GM12872 (cell line): ENCODE data around the gene OPRL1.

ENCODE experiments used
- TF ChIP-seq, protein P1 (sequence below): IDR thresholded peaks from 3 replicates; pipeline ENCODE4 v1.5.1; 2011; ENCODE audit warnings: low read depth, mild to moderate bottlenecking, low read length, moderate library complexity; ENCODE audit not compliant: insufficient read depth

OPRL1 gene

DNA sequence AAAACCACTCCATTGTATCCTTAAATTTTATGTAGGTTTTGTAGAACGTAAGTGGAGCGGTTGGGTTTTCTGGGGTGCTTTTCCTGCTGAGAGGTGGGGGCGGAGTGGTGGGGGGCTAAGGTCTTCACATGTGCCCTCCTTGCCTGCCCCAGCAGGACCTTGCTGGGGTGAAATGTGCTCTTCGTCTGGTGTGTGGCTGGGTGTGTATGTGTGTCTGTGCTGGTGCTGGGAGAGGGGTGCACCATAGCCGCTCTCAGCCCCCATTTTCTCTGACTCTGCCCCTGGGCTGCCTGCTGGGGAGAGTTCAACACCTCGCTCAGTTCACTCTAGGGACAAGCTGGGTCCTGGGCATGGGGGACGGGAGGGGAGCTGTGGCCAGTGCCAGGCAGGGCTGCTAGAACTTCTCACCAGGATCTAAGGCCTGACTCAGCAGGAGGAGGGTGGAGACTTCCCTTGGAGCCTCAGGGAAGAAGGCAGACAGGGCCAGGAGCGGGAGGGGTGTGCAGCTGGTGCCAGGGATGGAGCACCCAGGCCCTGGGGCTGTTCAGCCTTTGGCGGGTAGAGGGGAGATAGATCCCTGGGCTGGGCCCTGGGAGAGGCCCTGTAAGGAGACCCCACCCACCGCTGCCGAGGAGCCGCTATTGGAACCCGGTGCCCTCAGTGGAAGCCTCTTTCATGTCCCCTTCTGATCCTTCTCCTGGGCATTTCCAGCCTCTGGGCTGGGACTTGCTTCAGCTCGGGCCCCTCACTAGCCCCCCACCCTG, 35.2 kb upstream of the OPRL1 start:
- TF ChIP-seq, protein P1, sequence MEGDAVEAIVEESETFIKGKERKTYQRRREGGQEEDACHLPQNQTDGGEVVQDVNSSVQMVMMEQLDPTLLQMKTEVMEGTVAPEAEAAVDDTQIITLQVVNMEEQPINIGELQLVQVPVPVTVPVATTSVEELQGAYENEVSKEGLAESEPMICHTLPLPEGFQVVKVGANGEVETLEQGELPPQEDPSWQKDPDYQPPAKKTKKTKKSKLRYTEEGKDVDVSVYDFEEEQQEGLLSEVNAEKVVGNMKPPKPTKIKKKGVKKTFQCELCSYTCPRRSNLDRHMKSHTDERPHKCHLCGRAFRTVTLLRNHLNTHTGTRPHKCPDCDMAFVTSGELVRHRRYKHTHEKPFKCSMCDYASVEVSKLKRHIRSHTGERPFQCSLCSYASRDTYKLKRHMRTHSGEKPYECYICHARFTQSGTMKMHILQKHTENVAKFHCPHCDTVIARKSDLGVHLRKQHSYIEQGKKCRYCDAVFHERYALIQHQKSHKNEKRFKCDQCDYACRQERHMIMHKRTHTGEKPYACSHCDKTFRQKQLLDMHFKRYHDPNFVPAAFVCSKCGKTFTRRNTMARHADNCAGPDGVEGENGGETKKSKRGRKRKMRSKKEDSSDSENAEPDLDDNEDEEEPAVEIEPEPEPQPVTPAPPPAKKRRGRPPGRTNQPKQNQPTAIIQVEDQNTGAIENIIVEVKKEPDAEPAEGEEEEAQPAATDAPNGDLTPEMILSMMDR: no peak

DNA sequence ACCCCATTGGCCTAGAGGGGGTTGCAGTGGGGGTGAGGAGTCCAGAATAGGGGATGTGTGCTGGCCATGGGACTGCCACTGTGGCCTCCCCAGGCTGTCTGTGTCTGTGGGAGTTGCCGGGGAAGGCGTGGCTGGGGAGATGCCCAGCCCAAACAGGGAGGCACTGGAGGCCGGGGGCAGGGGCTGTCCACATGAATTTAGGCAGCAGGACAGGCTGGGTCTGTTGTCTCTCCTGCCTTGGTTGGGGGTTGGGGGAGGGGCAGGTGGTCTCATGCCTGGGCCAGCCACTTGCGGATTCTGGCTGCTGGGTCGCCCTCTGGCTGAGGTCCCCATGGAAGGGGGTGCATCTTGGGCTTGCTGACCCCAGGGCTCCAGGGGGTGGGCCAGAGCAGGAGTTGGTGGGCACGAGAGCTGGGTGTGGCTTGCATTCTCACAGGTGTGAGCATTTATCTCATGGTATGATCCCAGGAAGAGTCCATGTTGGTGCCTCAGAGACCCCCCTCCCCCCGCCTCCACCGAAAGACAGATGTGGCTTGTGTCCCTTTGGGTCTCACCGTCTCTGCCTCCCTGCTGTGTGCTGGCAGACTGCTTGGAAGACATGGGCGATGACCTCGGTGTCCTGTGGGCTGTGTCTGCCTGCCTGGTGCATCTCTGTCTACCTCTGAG, 34.4 kb upstream of the OPRL1 start:
- TF ChIP-seq, protein P1: no peak

DNA sequence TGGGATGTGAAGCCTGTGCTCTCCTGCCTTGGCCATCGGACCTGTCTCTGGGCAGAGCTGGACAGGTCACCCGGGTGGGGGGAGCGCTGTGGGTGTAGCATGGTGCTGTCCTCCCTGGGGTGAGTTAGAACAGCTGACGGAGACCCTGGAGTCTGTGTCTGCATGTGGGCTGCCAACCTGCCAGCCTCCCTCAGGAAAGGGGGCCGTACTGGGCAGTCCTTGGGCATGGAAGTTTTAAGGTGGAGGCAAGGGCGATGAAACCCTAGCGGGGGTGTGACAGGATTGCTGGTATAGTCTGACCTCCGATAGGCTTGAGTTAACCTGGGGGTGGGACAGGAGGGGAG, 32.9 kb upstream of the OPRL1 start:
- TF ChIP-seq, protein P1: no peak

DNA sequence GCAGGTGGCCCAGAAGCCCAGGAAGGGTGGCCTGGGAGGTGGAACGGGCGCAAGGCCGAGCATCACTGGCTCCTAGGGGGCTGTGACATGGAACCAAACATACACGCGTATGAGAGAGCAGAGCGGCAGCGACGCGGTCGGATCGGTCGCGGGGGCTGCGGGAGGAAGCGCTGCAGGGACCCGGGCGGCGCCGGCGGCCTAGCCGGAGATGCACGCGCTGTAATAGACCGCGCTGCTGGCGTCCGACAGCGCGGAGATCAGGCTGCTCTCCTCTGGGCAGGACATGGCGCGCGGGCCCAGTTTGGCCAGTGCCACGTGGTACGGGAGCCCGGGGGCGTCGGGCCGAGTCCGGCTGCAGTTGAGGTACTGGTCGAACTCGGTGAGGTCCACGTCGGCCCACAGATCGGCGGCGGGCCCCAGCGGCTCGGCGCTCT, 31.9 kb upstream of the OPRL1 start:
- TF ChIP-seq, protein P1: no peak

DNA sequence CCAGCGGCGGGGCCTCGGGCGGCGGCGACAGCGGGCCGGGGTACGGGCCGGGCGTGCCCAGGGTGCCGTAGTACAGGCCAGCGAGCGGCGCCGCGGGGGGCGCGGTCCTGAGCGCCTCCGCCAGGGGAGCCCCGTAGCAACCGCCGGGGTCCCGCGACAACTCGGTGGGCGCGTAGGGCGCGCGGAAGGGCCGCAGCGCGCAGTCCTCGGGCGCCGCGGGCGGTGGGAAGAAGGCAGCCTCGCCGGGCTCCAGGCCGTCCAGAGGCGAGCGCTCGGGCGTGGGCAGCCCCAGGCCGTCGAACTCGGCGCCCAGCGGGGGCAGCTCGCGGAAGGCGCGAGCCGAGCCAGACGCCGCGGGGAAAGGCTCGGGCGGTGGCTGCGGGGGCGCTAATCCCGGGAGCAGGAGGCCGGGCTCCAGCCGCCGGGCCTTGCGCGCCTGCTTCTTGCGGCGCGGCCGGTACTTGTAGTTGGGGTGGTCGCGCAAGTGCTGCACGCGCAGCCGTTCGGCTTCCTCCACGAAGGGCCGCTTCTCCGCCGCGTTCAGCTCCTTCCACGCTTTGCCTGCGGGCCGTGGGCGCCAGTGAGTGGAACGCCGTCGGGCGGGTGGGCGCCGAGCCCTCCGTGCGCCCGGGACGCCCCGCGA, 31.4 kb upstream of the OPRL1 start:
- TF ChIP-seq, protein P1: no peak

DNA sequence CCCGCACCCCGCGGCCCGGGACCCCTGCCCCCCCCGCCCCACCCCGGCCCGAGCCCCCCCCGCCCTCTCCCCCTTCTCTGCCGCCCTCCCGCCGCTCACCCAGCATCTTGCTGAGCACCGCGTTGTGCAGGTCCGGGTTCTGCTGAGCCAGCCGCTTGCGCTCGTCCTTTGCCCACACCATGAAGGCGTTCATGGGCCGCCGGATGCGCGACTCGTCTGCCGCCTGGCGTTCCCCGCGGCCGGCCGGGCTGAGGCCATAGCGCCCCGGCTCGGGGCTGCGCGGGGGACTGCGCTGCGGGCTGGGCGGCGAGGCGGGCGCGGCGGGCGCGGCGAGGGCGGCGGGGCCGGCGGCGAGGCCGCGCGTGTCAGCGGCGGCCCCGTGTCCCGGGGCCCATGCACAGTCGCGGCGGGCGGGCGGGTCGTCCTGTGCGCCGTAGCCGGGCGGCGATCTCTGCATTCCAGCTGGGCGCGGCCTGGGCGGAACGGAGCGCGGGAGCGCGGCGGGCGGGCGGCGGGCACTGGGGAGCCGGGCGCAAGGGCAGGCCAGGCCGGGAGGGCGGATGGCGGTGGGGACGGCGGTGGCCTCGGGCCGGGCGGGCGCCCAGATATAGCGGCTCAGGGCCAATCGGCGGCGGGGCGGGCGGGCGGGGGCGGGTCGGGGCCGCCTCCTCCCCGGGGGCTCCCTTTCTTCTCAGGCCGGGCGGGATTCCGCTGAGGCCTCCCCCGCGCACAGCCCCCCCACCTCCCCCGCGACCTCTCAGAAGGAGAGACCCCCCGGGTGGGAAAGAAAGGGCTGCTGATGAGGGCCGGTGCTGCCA, 30.6 kb upstream of the OPRL1 start, which contains the start of gene SOX18:
TSS of gene SOX18 (minus strand) at position 580 of the 818 bp plus-strand sequence. CDS start at position 457, 123 bp downstream.
- TF ChIP-seq, protein P1: no peak

DNA sequence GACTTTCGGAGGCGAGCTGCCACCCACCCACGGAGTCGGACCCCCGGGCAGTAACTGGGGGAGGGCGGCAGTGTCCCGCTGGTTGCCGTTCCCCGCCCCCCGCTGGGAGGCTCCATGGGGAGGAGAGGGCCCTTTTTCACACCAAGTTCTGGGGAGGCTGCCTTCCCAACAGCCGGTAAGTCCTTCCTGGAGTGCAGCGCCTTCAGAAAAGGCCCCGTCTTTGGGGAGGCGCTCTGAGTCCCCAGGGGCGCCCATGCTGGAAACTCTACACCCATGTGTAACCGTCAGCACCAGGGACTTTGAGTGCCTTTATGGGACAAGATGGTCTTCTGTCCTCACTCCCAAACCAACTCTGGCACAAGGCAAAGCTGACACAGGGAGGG, 30.0 kb upstream of the OPRL1 start:
- TF ChIP-seq, protein P1: no peak
